Measurements from ENCODE around the gene VAMP4.

GRCh38 chr1:171666114-171666769 is 75.6 kb downstream of the VAMP4 start:
- TF ChIP-seq USF2 (IDR thresholded peaks at IDR 0.05; ENCODE audit: borderline replicate concordance, low read depth, low read length): no peak
- TF ChIP-seq RFX5 (IDR thresholded peaks at IDR 0.05; ENCODE audit: low read length): no peak
- TF ChIP-seq CTCF (IDR thresholded peaks at IDR 0.05): no peak
- TF ChIP-seq EZH2phosphoT487 (IDR thresholded peaks at IDR 0.05; ENCODE audit: borderline replicate concordance, low read depth): no peak
- no peak for TF ChIP-seq RXRA (IDR thresholded peaks at IDR 0.05; ENCODE audit: borderline replicate concordance, low read depth)
- no peak for TF ChIP-seq EP300 (IDR thresholded peaks at IDR 0.05; ENCODE audit: borderline replicate concordance in 1 of 2, low read depth in 1 of 2, low read length in 1 of 2)
- no peak for TF ChIP-seq RCOR1 (IDR thresholded peaks at IDR 0.05; ENCODE audit: low read length)
